ENCODE measurements around the gene KCNQ5.

Gene KCNQ5

GRCh38 chr6:73030791-73031782 is 409.2 kb downstream of the KCNQ5 start (continued):
- TF ChIP-seq BCL6B (tag by site-specific recombination; IDR thresholded peaks at IDR 0.05), result 0 out of 2 replicates have a peak, but pooled peaks have one; percentile 5
- TF ChIP-seq PRDM4 (tag by site-specific recombination; IDR thresholded peaks at IDR 0.05), result peak; percentile 92
- no peak for TF ChIP-seq KLF16 (tag by site-specific recombination; IDR thresholded peaks at IDR 0.05)
- TF ChIP-seq ZNF664 (tag by site-specific recombination; IDR thresholded peaks at IDR 0.05), result no peak
- TF ChIP-seq PRDM6 (tag by site-specific recombination; IDR thresholded peaks at IDR 0.05), result peak; percentile 87
- no peak for TF ChIP-seq ZNF416 (tag by site-specific recombination; IDR thresholded peaks at IDR 0.05)
- no peak for TF ChIP-seq ZBTB6 (tag by site-specific recombination; IDR thresholded peaks at IDR 0.05)
- no peak for TF ChIP-seq TCF7L2 (IDR thresholded peaks at IDR 0.05; ENCODE audit: borderline replicate concordance, low read depth, low read length)
- TF ChIP-seq ZBTB49 (tag by site-specific recombination; IDR thresholded peaks at IDR 0.05; ENCODE audit: low read depth), result no peak
- no peak for TF ChIP-seq WT1 (tag by site-specific recombination; IDR thresholded peaks at IDR 0.05)
- no peak for TF ChIP-seq ZBTB8A (tag by site-specific recombination; IDR thresholded peaks at IDR 0.05)
- TF ChIP-seq ZNF398 (tag by site-specific recombination; IDR thresholded peaks at IDR 0.05), result no peak
- no peak for TF ChIP-seq PBX3 (CRISPR knock-in tag; IDR thresholded peaks at IDR 0.05)

All from HEK293 (cell line).